NCI-H460 (cell line): Measurements from ENCODE around the gene CDYL. TPM values are rescaled to one million over a fixed set of nuclear protein-coding genes. Genes with fewer than 3 reads are reported as not detected.

Source experiments
- DNase-seq: peaks from one replicate; pipeline ENCODE4 v3.0.0-alpha.2; 2016; ENCODE audit warnings: low read depth; ENCODE audit errors: extremely low read depth
- total RNA-seq: library from RNA; depleted of rRNA; stranded (reverse); fragments of >200 nt; shearing (Covaris generic); gene quantifications from 2 replicates; pipeline ENCODE4 v1.2.3, GENCODE V29; 2014

The CDYL gene
- total RNA-seq, 1 experiment from 2014 or later: 19.7 TPM

DNA sequence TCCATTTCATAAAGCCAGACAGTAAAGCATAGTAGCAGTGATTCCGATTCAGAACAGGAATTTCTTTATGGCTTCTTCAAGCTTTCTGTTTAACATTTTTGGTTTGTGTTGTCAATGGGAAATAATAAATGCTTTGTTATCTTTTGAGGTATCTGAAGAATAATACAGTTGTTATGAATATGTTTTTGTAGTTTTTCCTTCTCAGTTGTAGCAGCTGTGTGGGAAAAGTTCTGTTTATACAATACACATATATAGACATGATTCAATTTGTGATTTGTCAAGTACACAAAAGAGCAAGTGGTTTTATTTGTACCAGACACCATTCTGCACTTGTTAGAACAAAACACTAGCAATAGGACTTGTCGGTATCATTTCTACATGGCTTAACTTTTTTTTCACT, 96.6 kb downstream of the CDYL start:
- DNase-seq: no peak

DNA sequence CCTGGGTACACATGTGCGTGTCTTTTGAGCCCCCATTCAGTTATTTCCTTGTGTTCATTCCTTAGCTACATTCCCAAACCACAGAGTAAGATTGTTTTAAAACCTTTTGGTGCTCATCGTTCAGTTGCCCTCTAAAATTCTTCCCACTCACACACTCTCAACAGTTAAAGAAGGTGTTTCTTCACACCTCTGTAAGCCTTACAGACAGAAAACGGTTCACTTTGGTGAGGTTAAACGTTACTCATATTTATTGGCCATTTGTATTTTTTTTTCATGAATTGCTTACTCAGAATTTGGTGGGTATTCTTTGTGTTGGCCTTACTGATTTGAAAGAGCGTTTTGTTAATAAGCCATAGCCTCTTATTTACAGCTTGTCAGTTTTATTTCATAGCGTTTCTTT, 97.7 kb downstream of the CDYL start:
- DNase-seq: no peak

DNA sequence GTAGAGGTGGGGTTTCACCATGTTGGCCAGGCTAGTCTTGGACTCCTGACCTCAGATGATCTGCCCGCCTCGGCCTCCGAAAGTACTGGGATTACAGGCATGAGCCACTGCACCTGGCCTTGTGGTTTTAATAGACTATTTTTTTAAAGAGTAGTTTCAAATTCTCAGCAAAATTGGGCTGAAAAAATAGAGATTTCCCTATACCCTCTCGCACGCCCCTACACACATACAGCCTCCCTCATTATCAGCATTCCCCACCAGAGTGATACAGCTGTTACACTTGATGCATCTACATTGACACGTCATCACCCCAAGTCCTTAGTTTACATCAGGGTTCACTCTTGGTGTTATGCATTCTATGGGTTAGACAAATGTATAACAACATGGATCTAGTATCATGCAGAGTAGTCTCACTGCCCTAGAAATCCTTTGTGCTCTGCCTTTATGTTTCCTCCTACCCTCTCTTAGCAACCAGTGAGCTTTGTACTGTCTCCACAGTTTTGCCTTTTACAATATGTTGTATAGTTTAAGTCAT, 103.6 kb downstream of the CDYL start:
- DNase-seq: no peak

DNA sequence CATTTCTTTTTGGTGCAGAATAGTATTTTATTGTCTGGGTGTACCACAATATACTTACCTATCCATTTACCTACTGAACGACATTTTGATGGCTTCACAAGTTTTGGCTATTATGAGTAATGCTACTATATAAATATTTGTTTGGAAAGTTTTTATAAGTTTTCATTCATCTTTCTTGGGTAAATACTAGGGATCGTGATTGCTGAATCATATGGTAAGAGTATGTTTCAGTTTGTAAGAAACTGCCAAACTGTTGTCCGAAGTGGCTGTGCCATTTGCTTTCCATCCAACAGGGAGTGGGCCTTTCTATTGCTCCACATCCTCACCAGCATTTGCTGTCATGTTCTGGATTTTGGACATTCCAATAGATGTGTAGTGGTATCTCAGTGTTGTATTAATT, 104.2 kb downstream of the CDYL start:
- no peak for DNase-seq

DNA sequence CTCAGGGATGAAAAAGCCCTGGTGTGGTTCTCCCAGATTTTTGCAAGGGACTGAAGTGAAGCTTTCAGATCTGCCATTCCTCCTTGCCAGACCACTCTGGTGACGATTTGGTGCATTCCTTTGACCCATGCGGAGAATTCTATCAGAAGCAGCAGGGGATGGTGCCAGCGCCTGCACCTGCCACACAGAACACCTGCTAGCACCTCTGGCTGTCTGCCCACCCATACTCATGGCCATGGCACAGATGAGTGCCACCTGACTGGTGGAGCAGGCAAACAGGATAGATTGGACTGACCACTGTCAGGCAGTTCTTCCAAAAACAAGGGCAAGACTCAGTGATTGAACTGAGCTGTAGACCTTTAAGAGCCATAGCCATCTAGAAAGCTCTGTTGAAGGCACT, 107.1 kb downstream of the CDYL start:
- DNase-seq: no peak

DNA sequence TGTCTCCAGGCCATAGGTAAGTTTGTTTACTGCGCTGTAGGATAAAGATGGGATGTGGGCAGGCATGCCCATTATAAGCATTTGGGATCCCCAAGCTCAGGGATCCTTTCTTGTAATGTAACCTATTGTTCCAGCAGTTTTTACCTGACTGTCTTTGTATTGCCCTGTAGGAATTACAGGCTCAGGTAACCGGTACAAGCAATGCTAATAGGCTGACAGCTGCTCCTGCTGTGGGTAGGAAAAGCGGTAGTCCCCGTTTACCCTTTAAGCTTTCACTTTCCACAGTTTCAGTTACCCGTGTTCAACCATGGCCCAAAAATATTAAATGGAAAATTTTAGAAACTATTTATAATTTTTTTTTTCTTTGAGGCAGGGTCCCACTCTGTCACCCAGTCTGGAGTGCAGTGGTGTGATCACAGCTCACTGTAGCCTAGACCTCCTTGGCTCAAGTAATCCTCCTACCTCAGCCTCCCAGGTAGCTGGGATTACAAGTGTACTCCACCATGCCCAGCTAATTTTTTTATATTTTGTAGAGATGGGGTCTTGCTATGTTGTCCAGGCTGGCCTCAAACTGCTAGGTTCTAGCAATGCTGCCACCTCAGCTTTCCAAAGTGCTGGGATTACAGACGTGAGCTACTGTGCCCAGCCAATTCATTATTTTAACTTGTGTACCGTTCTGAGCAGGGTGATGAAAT, 108.6 kb downstream of the CDYL start:
- DNase-seq: no peak

DNA sequence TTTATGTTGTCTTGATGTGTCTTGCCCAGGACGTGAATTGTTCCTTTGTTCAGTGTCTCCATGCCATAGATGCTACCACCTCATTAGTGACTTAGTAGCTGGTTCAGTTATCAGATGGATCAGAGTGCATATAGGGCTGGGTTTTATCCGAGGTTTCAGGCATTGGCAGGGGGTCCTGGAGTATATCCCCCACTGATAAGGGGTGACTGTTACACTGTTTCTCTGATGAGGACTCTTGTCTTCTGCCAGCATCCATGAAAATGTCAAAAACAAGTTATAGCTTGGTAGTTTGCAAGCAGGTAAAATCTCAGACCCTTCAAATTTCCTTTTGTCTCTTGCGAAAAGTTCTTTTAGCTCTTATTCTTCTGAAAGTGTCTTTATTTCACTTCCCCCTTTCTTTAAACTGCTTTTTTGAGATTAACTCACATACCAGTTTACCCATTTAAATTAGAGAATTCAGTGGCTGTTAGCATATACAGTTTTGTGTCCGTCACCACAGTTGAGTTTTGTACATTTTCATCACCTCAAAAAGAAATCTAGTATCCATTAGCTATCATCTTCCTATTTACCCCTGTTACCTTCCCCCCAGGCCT, 109.2 kb downstream of the CDYL start:
- no peak for DNase-seq

DNA sequence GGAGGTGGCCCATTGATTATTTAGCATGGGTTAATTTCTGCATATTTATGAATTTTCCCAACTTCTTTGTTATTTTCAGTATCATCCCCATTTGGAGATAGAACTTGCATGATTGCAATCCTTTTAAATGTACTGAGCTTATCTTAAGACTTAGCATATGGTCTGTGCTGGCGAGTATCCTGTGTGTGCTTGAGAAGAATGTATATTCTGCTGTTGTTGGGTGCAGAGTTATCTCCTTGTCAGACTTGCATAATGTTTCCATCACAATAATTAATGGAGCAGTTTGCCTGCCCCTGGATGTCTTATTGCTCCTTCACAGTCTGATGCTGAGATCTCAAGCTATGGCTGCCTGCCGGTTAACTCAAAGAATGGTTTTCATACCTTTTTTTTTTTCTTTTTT, 112.6 kb downstream of the CDYL start:
- no peak for DNase-seq

DNA sequence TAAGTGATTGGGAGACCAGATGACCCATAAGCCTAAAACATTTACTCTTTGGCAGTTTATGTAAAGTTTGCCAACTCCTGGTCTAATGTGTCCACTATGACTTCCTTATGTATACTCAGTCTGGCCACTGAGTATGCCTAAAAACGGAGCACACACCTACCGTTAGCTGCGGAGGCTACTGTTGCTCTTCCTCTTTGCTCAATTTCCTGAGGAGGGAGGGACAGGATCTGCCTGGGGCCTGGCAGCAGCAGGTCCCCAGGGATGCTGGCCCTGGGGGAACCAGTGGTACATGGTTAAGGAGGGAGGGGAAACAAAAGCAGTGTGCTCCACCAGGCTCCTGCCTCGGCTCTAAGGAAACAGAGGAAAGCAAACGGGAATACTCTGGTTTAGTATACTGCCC, 113.5 kb downstream of the CDYL start:
- DNase-seq: no peak

DNA sequence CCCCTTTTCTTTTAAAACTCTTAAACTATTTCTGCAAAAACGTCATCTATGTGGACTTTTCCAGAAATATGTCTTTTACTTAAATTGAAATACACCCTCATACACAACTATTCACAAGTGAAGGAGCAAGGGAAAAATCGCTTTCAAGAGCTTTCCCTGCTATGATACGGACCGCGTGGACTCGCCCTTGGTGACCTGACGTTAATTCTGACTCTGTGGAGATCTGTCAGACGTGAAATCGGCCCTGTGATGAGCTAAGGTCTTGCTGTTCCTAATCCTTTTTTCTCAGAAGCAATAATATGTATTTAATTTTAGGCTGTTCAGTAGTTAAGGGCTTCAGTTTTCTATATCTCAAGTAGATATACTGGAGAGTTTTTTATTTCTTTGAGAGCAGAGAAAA, 114.0 kb downstream of the CDYL start:
- DNase-seq: no peak

DNA sequence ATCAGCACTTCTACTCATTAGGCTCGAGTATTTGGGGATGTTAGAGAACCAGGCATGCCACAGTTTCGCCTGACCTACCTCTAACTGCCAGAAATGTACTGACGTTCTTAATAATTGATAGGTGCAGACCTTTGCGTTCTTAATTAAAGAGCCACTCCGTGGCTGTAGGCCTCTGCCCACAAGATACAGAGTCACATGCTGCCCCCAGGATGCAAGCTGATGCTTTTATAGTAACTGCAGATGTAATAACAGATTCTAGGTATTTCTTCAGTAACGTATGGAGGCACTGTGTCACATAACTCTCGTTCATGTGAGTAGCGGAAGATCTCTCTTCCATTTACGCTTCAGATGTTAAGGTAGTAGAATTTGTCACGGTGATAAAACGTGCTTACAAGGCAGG, 114.4 kb downstream of the CDYL start:
- DNase-seq: no peak

DNA sequence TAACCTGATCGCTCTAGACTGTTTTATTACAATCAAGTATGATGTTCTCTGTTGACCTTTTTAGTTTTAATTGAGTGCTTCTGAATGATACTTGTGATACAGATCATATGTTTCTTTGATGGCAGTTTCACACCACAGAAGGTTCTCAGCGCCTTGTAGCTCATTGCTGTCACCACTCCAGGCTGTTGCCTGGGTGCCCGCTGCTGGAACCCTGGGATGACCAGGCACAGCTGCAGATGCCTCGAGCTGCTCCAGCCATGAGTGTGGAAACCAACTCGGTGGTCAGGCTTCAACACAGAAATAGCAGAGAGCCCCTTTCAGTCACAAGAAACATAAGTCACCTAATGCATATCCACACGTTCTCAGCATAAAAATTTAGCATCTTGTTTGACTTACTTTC, 114.9 kb downstream of the CDYL start:
- DNase-seq: no peak

DNA sequence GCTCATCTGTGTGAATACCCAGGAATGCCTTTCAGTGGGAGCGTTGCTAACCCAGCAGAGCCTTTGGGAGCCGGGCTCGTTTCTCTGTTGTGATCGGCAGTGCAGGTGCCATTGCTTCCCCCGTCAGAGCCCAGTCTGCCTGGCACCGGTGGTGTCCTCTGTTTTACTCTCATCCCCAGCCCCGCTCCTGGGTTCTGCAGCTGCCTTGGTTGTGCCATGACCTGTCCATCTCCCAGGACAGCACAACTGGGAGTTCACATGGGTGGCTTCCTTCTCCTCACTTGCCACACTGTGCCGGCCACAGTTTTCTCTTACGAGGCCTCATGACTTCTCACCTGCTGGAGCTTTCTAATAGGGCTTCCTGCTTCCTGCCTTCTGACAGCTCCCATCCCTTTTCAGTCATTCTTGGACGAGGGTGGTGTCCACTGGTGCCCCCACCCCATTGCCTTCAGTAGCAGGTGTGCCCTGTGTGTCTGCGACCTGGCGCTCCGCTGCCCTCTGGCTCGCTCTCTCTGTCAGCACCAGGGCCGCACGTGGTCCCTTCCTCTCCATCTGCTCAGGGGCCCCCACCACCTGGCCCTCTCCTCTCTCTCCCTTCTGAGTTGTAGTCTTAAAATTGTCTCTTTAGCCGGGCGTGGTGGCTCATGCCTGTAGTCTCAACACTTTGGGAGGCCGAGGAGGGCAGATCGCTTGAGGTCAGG, 116.7 kb downstream of the CDYL start:
- DNase-seq: no peak

DNA sequence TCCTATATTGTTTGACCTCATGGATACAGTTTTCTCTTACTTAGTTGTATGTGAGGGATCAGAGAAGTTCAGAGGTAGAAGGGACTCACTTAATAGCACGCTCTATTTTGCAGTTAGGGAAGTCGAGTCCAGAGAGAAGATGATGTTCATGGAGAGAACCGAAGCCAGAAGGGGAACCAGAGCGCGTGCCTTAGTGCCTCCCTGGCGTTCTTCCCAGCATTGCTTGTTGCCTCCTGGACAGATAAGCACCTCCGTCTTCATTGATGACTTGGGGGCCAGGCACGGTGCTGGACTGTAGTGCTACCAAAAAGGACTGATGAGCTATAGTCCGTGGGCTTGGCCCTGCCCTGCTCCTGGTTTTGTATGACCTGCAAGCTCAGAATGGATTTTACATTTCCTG, 117.8 kb downstream of the CDYL start:
- DNase-seq: no peak

DNA sequence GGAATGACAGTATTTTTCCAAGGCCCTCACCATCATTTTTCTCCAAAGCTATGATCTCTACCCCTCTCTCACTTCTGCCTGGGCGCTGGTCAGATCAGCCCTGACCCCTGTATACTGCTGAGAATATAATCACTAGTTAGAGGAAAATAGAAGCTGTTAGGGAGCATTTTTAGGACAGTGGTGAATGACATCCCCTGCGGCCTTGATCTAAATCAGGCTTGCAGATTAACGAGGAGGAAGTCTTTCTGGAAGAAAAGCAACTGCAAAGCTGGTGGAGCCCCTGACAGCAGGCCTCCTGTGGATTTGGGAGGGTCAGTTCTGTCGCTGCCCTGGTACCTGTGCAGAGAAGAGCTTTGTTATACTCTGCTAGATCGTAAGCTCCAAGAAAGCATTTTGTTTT, 119.8 kb downstream of the CDYL start:
- no peak for DNase-seq

DNA sequence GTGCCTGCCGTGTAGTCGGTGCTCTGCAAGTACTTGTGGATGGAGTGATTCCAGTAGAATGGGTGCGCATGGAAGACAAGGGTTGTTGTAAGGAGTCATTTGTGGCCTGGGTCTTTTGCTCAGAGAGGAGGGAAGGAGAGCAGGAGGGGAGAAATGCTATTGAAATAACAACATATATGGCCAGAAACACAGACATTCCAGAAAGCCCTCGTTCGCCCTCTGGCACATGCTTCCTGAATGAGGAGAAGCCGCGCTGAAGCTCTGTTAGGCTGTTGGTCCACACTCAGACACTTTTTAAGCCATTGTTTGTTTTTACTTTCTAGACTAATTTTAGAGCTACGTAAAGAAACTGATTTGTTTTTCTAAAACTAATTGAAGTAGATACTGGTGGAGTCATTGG, 120.2 kb downstream of the CDYL start:
- DNase-seq: no peak

DNA sequence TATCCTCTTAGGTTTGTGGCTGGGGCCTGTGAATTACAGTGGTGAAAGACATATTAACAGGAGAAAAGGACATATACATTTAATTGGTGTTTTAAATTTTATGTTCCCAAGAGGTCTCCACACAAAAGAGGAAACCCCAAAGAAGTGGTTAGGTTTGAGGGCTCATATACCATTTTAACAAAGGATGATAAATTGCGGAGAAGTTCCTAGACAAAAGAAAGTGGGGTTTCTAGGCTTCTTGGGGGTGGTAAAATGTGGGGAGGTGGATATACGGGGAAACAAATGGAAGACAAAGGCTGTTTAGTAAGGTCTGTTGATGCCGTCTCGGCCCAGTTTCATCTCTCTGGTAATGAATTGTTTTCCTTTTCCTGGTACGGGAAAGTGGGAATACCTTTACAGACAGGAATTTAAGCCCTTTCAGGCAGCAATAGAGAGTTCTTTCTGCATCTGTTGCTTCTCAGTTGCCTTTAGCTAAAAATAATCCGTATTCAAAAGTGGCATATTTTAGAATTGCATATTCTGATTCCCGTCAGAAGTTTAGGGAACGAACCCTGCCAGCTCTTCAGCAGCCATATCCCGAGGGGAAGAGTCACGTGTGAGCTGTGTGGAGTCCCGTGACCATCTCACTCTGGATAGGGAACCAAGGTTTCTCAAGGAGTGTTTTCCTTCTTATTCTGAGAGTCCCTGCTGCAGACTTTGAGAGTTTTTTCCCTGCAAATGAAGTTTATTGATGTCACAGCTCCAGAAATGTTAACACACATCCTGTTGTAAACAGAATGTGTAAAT, 123.2 kb downstream of the CDYL start:
- no peak for DNase-seq

DNA sequence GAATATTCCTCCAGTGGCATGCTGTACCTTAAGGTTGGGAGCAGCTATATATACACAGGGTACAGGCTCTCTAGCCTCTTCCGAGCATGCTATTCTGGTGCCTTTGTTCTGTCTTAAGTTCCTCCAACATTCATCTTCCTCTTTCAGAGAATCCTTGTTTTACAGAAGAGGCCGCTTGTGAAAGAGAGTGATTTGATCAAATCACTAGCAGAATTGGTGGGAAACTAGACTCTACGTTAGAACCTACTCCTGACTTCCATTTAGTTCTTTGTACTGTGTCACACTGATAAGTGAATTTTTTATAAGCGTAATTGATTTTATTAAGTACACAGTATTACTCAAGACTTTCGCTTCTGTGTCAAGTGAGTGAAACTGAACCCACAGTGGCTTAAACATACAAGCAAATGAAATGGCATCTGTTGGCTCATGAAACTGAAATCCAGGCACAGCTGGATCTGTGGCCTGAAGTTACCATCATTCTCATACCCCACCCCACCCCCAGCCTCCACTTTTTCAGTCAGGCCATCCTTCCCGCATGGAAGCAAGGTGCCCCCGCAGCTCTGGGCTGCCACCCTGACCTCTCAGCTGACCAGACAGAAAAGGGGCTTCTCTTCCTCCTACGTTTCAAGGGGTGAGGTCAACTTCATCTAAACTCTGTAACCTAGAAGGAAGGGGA, 125.3 kb downstream of the CDYL start:
- no peak for DNase-seq

DNA sequence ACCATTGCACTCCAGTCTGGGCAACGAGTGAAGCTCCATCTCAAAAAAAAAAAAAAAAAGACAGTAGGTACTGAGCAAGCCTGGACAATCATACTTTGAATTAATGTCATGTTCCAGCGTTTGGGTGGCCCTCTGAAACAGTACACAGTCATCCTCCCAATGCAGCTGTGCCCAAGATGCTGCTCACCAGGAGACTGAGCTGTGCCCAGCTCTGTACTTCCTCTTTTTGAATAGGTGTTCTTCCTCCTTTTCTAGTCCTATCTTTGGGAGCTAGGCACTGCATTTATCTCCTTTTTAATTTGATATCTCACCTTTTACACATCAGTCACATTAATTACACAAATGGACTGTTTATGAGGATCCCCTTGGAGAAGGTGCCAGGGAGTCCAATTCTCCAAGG, 126.2 kb downstream of the CDYL start:
- DNase-seq: no peak

DNA sequence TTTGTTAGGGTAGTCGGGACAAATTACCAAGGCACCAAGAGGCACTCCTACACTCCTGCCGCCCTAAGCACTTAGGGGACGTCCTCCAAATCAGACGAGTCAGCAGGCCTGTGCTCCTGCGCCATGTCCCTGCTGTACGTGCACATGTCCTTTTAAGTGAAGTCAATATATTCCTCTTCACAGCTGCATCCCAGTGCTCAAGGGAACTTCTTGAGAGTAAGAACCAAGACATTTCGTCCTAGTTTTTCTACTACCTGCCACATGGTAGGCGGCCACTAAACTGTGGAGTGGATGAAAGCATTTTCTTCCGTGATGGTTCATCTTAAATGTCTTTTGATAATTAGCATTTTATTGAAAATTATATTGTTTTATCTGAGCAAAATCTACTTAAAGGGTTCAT, 126.9 kb downstream of the CDYL start:
- no peak for DNase-seq
